ENCODE results near the gene GPR162. TPM values are rescaled to one million over a fixed set of nuclear protein-coding genes. Genes with fewer than 3 reads are reported as not detected.

The GPR162 gene
- total and polyA plus RNA-seq, 4 donors: 0.59 to 2.4 (median 1.7) TPM

GRCh38 chr12:6829536-6830220 is 8.1 kb downstream of the GPR162 start:
- H3K4me1 ChIP-seq (ENCODE audit: control insufficient read depth in 4 of 4, insufficient read depth in 4 of 4, low read length in 3 of 4): peaks cover 5 to 18% (median 12%) of the 10 kb centered on the region in 4 donors
- H3K9ac ChIP-seq (ENCODE audit: low read depth in 1 of 2, low read length in 2 of 2): no peak overlapping the region
- H3K4me3 ChIP-seq (ENCODE audit: low read depth in 1 of 3, low read length in 3 of 3): peak overlapping the region in 1 of 3 donors; percentile 62
- DNase-seq (ENCODE audit: low spot score): no peak
- peaks cover 0 to 2% (median 0%) of the 10 kb centered on the region in 4 donors for H3K27me3 ChIP-seq (ENCODE audit: control insufficient read depth in 4 of 4, insufficient read depth in 4 of 4, low read length in 3 of 4)
- TF ChIP-seq HNF4G (IDR thresholded peaks at IDR 0.05) (no peak), FOXA1 (IDR thresholded peaks at IDR 0.05) (no peak), CTCF (IDR thresholded peaks at IDR 0.05; ENCODE audit: low read depth, low read length, missing input control) (no peak), RAD21 (IDR thresholded peaks at IDR 0.05) (no peak), MAX (IDR thresholded peaks at IDR 0.05) (no peak), TAF1 (conservative IDR thresholded peaks at IDR 0.05) (no peak), YY1 (IDR thresholded peaks at IDR 0.05) (no peak), REST (IDR thresholded peaks at IDR 0.05) (no peak), ATF3 (IDR thresholded peaks at IDR 0.05) (no peak), NR2F2 (IDR thresholded peaks at IDR 0.05) (no peak), EGR1 (IDR thresholded peaks at IDR 0.05; ENCODE audit: low read depth in 2 of 2) (no peak), SP1 (IDR thresholded peaks at IDR 0.05) (no peak), JUND (IDR thresholded peaks at IDR 0.05) (no peak), ZBTB33 (IDR thresholded peaks at IDR 0.05) (no peak), RXRA (IDR thresholded peaks at IDR 0.05) (no peak), FOXA2 (IDR thresholded peaks at IDR 0.05) (no peak)
- H3K27ac ChIP-seq (ENCODE audit: low read depth in 1 of 2, low read length in 2 of 2): no peak overlapping the region
- 71% methylated on average over 19 of the region's 19 CpGs for WGBS
- H3K36me3 ChIP-seq (ENCODE audit: control insufficient read depth in 4 of 4, insufficient read depth in 3 of 4, low read depth in 1 of 4, low read length in 3 of 4): no peaks in the 10 kb centered on the region
- H3K9me3 ChIP-seq (ENCODE audit: control insufficient read depth in 4 of 4, low read length in 3 of 4): no peaks in the 10 kb centered on the region
